ENCODE measurements around the gene RTKN.
"Not testable (repeated sequence)": the region's sequence is repeated elsewhere in the genome, so short reads cannot be mapped to it uniquely, and the experiment has no call there.

RTKN gene

GRCh38 chr2:74441690-74442482 lies at the start of gene RTKN:
TSS of gene RTKN (minus strand) at chr2:74441937. CDS start at chr2:74441816, 121 bp downstream.
- TF ChIP-seq CTCF (IDR thresholded peaks at IDR 0.05; ENCODE audit: control extremely low read depth, extremely low read depth, low read depth, missing control alignments): no peak
- ChIA-PET CTCF (interaction anchor here (1.4 to 2.5 kb wide), 3 partner anchors 13 to 295 kb away, joined by 3 to 16 read pairs (median 7); partner anchors contain the start of gene INO80B), POLR2A (interaction anchor here (1.1 kb wide), 1 partner anchor 16 kb away, joined by 3 read pairs; the partner anchor contains the start of gene WBP1)
- DNase-seq (ENCODE audit: extremely low spot score): peak; percentile 66

- DNase-seq (ENCODE audit: extremely low spot score): no peak
- ChIA-PET POLR2A (interaction anchor here (0.9 kb wide), 1 partner anchor 11 kb away, joined by 3 read pairs; no protein-coding TSS in a partner anchor), CTCF (interaction anchor here (0.9 to 2.5 kb wide), 6 partner anchors 9 to 99 kb away, joined by 3 to 10 read pairs (median 4); partner anchors contain the start of gene LBX2)
- TF ChIP-seq CTCF (IDR thresholded peaks at IDR 0.05; ENCODE audit: control extremely low read depth, extremely low read depth, low read depth, missing control alignments): no peak
Measured at GRCh38 chr2:74489906-74490305, 48.2 kb upstream of the RTKN start.

- DNase-seq (ENCODE audit: extremely low spot score): no peak
- TF ChIP-seq CTCF (IDR thresholded peaks at IDR 0.05; ENCODE audit: control extremely low read depth, extremely low read depth, low read depth, missing control alignments): no peak
- ChIA-PET CTCF (interaction anchor here (0.6 to 3.3 kb wide), 7 partner anchors 8 to 99 kb away, joined by 3 to 15 read pairs (median 3); partner anchors contain the start of gene LBX2), POLR2A (interaction anchor here (0.9 kb wide), 1 partner anchor 12 kb away, joined by 3 read pairs; no protein-coding TSS in a partner anchor)
Measured at GRCh38 chr2:74488643-74489481, 47.1 kb upstream of the RTKN start.

GRCh38 chr2:74486141-74486540 lies 44.4 kb upstream of the RTKN start:
- ChIA-PET POLR2A (no interaction called here), CTCF (interaction anchor here (3.3 kb wide), 1 partner anchor 102 kb away, joined by 15 read pairs; no protein-coding TSS in a partner anchor)
- DNase-seq (ENCODE audit: extremely low spot score): no peak
- no peak for TF ChIP-seq CTCF (IDR thresholded peaks at IDR 0.05; ENCODE audit: control extremely low read depth, extremely low read depth, low read depth, missing control alignments)

- CTCF ChIA-PET: interaction anchor here (1.0 to 5.3 kb wide), 20 partner anchors 9 to 127 kb away, joined by 3 to 106 read pairs (median 10); partner anchors contain the start of genes AUP1, HTRA2, INO80B and LBX2
- POLR2A ChIA-PET: interaction anchor here (1.9 kb wide), 1 partner anchor 12 kb away, joined by 4 read pairs; the partner anchor contains the start of gene MRPL53
- DNase-seq (ENCODE audit: extremely low spot score): not testable (repeated sequence)
Measured at GRCh38 chr2:74483675-74484164, 42.0 kb upstream of the RTKN start.

GRCh38 chr2:74482801-74483674 lies 41.3 kb upstream of the RTKN start, which contains the start of the genes CCDC142 and TTC31:
TSS of gene CCDC142 (minus strand) at chr2:74482998. CDS start at chr2:74482837, 161 bp downstream.
TSS of gene TTC31 (plus strand) at chr2:74483081. CDS start at chr2:74483096, 15 bp downstream.
- peak; percentile 88 for TF ChIP-seq CTCF (IDR thresholded peaks at IDR 0.05; ENCODE audit: control extremely low read depth, extremely low read depth, low read depth, missing control alignments)
- CTCF ChIA-PET: interaction anchor here (0.9 to 5.3 kb wide), 32 partner anchors 9 to 127 kb away, joined by 3 to 106 read pairs (median 6); partner anchors contain the start of genes AUP1, HTRA2, INO80B and LBX2
- DNase-seq (ENCODE audit: extremely low spot score): peak; percentile 93
- POLR2A ChIA-PET: interaction anchor here (1.1 to 1.9 kb wide), 2 partner anchors 11 to 28 kb away, joined by 3 to 4 read pairs; partner anchors contain the start of genes INO80B and MRPL53

All from GM10248 (cell line).